NCI-H146 treated with DMSO at 0.1 percent for 48 hours (cell line): ENCODE measurements around the gene SLC26A5.

Source experiments
- DNase-seq: peaks from one replicate; lab custom pipeline; 2025; ENCODE audit not compliant: unreplicated experiment; lab: John Stamatoyannopoulos, UW

SLC26A5 gene

DNA sequence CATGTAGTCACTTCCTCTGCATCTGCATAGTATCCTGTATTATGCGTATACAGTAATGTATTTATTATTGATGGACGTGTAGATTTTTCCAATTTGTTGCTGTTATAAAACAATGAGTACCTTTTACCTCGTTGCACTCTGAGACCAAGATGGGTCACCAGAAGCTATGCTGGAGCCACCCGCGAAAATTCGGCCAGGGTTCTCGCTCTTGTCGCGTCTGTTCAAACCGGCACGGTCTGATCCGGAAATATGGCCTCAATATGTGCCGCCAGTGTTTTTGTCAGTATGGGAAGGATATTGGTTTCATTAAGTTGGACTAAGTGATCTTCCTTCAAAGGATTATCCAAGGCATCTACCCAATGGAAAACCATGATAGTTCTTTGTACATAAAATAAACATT, 97.6 kb downstream of the SLC26A5 start:
- no peak for DNase-seq

DNA sequence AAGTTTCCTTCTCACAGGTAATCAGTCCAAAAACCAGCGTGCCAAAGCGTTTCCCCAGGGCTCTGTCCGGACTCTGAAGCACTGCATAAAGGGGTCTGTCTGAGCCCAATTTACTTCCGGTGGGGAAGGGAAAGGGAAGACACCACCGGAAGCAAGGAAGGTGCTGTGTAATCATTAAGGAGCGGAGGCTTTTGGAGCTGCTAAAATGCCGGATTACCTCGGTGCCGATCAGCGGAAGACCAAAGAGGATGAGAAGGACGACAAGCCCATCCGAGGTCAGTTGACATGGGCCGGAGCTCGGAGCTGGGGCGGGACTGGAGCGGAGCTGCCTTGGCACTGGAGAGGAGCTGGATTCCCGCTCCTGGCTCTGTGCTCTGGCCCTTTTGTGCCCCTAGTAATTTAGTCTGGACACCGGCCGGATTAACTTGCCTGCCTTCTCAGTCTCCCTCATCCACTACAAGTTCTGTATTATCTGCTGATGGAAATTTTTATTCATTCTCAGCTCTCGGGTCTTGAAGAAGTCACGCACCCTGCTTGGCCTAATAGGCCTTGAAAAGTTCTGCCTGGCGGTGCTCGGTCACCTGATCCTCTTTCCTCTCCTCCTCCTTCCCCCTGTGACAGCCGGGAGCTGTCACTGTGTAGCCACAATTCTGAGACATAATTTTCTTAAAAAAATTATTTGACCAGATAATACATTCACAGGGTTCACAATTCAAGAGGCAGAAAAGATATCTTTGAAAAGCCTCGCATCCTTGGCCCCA, 98.3 kb downstream of the SLC26A5 start, which contains the start of gene PSMC2:
TSS of gene PSMC2 (plus strand) at position 137 of the 761 bp plus-strand sequence. CDS start at position 206, 69 bp downstream.
- peak; percentile 78 for DNase-seq

DNA sequence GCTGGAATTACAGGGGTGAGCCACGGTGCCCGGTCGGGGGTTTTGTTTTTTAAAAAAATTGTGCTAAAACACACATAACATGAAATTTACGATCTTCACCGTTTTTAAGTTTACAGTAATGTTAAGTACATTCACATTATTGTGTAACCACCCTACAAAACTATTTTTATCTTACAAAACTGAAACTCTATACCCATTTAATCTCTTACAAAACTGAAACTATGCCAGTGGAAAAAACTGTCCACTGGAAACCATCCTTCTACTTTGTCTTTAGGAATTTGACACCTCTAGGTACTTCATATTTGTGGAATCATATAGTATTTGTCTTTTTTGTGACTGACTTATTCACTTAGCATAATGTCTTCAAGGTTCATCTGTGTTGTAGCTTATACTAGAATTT, 99.6 kb downstream of the SLC26A5 start:
- DNase-seq, result no peak

DNA sequence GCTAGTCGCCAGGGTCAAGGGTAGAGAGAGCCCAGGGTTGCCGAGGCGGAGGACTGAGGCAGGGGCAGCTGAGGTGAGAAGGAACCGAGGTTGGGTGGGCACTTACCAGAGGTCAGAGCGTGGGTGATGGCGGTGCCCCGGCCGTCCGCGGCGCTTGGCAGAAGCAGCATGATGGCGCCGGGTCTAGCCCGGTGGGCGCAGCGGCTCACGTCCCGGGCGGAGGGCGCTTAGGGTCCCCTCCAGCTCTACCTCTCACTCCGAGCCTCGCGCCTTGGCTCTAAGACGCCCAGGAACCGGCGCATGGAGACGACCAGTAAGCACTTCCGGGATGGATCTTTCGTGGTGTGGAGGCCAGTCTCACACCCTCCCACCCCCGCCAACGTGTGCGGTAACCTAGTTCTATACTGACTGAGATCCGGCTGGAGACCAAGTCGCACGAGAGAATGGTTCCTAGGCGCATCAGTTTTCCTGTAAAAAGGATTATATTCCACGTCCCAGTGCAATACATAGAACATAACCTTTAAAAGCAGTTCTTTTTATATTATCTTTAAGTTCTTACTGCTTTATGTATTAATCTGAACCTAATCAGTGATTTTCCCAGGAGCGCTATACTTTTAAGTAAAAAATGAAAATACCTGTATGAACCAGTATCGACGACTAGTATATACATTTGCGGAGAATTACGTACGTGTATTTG, 101.4 kb downstream of the SLC26A5 start, which contains the start of gene DNAJC2:
TSS of gene DNAJC2 (minus strand) at position 315 of the 697 bp plus-strand sequence. CDS start at position 170, 145 bp downstream.
- DNase-seq, result peak; percentile 82

DNA sequence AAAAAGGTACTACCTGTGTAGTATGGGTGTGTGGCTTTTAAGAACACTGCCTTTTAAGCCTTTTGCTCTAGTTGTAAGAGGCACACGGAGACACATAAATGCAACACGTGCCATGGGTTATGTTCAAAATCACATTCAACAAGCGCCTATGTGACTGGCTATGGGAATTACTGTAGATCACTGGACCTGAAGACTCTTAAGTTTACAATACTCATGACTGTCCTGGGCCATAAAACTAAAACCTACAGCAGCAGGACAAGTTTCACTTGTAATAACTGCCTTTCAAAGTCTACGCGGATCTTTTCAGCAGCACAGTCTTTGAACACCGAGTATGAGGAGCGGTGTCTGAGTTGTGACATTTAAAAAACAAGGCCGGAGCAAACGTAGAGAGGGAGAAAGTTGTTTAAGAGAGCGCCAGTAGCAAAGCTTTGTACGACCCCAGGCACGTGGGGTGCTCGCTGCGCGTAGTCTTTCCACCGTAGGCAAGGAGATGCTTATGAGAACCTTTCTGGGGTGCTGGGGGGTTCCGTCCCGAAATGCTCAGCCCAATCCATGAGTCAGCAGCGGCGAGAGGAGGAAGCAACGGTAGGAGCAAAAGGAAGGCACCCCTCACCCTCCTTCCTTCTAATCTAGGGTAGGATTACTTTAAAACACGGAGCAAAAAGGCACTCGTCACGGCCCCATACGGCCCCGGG, 102.1 kb downstream of the SLC26A5 start:
- no peak for DNase-seq

DNA sequence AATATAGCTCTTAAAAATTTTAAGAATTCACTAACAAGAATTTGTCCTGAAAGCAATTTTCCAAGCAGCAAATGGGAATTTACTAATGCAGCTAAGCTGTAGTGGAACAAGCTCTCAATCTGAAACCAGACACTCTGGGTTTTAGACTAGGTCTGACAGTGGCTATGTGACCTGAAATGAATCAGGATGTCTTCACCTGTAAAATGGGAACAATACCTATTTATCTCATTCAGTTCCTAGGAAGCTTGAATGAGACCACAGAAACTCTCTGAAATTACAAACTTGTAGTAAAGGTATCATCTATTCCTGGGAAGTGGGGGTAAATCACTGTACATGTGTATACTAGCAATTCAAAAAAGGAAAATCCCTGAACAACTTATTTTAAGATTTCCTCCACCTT, 102.7 kb downstream of the SLC26A5 start:
- no peak for DNase-seq

DNA sequence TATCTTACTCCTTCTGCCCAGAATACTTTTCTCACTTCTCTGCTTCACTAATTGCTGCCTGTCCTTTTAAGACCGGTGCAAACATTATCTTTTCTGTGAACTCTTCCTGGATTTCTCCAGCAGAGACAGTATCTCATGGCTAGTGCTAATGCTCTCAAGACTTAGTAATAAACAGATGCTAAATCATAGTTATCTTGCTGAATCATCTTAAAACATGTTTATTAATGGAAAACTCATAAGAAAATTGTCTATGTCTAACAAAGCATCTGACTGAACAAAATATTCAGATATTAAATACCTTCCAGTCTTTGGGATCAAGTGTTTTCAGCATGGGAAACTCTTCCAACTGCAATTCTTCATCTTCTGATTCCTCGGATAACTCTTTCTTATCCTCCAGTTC, 104.5 kb downstream of the SLC26A5 start:
- no peak for DNase-seq

DNA sequence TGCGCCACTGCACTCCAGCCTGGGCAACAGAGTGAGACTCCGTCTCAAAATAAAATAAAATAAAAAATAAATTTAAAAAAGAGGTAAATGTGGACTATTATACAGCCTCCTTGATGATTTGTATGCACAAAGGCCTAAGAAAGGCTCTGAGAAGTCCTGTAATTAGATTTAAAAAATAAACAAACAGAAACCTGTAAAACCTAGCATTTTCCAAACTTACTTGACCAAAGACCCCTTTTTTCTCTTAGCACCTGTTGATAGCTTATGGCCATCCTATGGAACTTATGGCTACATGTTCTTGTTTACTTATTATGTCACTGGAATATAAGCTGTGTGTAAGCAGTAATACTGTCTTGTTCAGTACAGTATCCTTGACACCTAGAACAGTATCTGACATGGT, 107.1 kb downstream of the SLC26A5 start:
- DNase-seq, result no peak

DNA sequence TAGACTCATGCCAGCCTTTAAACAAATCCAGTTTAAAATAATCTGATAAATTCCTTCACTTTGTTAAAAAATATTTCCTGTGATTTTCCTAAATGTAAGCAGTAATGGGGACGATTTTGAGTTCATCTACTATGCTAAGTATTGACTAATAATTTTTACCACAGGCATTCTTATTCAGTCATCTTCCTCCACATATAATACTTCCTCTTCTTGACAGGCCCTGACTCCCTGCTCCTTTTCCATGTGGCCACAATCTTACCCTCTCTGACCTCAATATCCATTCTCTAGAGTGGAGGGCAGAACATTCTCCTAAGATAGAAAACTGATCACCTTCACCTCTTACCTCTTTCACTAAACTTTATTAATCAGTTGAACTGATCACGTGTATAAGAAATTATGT, 109.2 kb downstream of the SLC26A5 start:
- DNase-seq, result no peak

DNA sequence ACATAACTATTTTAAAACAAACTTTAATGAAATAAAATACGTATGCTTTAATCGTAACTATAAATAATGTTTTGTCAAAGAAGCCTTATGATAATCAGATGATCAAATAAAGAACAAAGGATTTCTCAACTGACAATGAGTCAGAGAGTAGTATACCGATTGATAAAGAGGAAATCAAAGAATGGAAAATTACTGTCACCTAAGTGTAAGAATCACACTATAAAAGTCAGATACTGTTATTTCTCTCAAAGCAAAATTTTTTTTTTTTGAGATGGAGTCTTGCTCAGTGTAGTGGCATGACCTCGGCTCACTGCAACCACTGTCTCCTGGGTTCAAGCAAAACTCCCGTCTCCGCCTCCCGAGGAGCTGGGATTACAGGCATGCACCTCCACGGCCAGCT, 120.3 kb downstream of the SLC26A5 start:
- DNase-seq, result no peak
